OCI-LY7 (cell line): ENCODE results near the gene GCSAM.

Experiments used
- CTCF ChIP-seq: fragments of 200-600 bp; sonication (generic); conservative IDR thresholded peaks from 2 replicates; pipeline ENCODE4 v1.5.1; 2014; ENCODE audit warnings: mild to moderate bottlenecking, antibody characterized with exemption, low read length, moderate library complexity, mixed read lengths
- EZH2phosphoT487 ChIP-seq: fragments of 200-600 bp; sonication (generic); IDR thresholded peaks from 2 replicates; pipeline ENCODE4 v1.6.1; 2018; ENCODE audit warnings: low read depth, borderline replicate concordance, mild to moderate bottlenecking, mixed run types, antibody characterized with exemption, low read length, moderate library complexity, mixed read lengths

- TF ChIP-seq CTCF (no peak), EZH2phosphoT487 (no peak)
Measured at GRCh38 chr3:112115806-112116383, 17.2 kb downstream of the GCSAM start.
